ENCODE measurements around the gene FLRT1.

GRCh38 chr11:64048042-64048854 is 12.5 kb downstream of the FLRT1 start:
- TF ChIP-seq CTCF (conservative IDR thresholded peaks at IDR 0.05; ENCODE audit: low read depth in 2 of 2) (no peak), STAT1 (IDR thresholded peaks at IDR 0.05; ENCODE audit: unreplicated experiment) (no peak), EZH2 (IDR thresholded peaks at IDR 0.05; ENCODE audit: low read depth, unreplicated experiment) (no peak), POLR2AphosphoS5 (IDR thresholded peaks at IDR 0.05; ENCODE audit: low read depth) (no peak), EZH2phosphoT487 (IDR thresholded peaks at IDR 0.05; ENCODE audit: unreplicated experiment) (no peak), JUNB (IDR thresholded peaks at IDR 0.05; ENCODE audit: unreplicated experiment) (no peak), ZNF462 (CRISPR knock-in tag; IDR thresholded peaks at IDR 0.05) (no peak)
